DOHH2 (cell line): Measurements from ENCODE around the gene NLGN1.

Source experiments
- CTCF ChIP-seq: fragments of 200-600 bp; sonication (generic); IDR thresholded peaks from one replicate; pipeline ENCODE4 v1.5.1; 2014; ENCODE audit warnings: antibody characterized with exemption, mild to moderate bottlenecking, low read depth, low read length; ENCODE audit not compliant: poor library complexity, severe bottlenecking
- EZH2phosphoT487 ChIP-seq: fragments of 200-600 bp; sonication (generic); IDR thresholded peaks from 2 replicates; pipeline ENCODE4 v1.6.1; 2017; ENCODE audit warnings: borderline replicate concordance, mild to moderate bottlenecking, antibody characterized with exemption, low read length, moderate library complexity, mixed read lengths

DNA sequence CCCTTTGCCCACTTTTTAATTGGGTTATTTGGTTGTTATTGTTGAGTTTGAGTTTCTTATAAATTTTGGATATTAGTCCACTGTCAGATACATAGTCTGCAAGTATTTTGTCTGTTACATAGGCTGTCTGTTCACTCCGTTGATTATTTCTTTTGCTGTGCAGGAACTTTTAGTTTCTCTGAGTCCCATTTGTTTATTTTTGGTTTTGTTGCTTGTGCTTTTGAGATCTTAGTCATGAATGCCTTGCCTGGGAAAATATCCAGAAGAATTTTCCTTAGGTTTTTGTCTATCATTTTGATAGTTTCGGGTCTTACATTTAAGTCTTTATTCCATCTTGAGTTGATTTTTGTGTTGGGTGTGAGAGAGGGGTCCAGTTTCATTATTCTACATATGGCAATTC lies 254.5 kb downstream of the NLGN1 start:
- TF ChIP-seq CTCF (no peak), EZH2phosphoT487 (no peak)
